Stimulated activated CD8-positive, alpha-beta memory T cell treated with anti-CD3 and anti-CD28 coated beads, Interleukin-7, amount 100 ng/mL, for 4 hours (primary cell): ENCODE data around the gene ITPR1.
"Not testable (repeated sequence)": the region's sequence is repeated elsewhere in the genome, so short reads cannot be mapped to it uniquely, and the experiment has no call there.

Source experiments
- DNase-seq, 2 donors: peaks; one replicate each; pipeline ENCODE4 v3.0.0-alpha.2; 2020; ENCODE audit warnings: low read depth in 2 of 2

Gene ITPR1

DNA sequence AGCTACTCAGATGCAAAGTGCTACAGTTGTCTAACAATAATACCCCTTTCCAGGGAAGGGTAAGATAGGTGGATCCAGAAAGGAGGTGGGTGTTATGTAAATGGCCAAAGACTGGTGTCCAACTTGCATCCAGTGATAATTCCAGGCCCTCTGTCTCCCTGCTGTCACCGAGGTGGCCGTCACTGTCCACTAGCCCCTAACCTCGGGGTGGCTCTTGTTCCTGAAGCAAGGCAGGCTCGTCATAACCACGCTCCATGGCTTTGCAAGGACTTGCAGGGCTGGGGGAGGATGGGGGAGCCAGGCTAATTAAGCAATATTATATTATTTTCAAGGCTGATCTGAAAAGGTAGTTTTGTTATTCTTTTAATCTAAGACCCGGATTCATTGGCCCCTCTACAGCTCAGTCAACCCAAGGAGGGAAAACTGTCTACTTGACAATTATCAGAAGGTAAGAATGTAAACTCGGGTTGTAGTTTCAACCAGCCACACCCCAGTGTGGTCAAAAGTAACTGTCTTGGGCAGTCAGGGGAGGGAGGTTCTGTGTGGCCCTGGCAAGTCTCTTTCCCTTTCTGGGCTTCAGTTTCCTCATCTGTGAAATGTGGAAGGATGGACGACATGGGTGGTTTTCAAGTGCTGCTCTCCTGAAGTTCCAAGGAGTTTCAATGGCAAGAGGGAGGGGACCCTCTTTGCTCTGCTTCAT, 266.0 kb downstream of the ITPR1 start:
- no peak for DNase-seq

DNA sequence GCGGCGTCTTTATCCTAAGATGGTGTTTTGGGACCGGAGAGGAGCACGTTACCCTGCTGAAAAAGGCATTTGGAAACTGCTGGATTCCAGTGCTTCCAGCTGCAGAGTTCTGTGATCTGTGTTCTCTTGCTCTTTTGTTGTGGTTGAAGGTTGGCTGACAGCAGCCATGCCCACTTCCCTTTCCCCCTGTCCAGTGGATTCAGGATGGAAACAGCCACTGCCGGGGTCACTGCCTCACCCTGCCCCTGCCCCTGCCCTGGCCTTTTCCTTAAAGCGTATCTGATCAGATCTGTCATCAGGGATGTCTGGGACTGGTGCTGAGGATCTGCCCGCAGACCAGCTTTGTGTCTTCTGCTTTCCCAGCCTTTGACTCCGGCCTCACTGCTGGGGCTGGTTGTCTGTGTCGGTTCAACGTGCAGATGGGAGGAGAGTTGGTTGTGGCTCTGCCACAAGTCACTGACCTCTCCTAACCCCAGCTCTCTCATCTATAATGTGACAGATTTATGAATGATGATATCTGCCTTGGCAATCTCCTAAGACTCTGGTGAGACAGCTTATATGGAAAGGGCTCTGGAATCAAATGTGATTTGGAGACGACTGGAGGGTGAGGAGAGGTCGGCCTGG, 266.7 kb downstream of the ITPR1 start:
- DNase-seq, result no peak

DNA sequence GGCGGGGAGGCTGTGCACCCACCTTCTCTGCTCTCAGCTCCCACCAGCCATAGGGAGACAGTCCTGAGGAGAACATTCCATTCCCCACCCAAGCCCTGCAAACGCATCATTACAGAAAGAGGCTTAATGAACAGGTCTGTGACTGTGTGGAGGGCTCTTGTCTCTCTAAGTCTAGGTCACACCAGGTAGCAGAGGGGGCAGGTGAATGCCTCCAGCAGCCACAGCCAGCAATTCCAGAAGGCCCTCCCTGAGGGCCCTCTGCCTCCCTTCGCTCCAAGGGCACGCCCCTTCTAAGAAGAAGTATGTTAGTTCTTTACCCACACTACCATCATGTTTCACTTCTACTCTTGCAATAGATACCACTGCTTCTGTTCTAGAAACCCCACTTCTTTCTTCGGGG, 268.6 kb downstream of the ITPR1 start:
- DNase-seq, result no peak

DNA sequence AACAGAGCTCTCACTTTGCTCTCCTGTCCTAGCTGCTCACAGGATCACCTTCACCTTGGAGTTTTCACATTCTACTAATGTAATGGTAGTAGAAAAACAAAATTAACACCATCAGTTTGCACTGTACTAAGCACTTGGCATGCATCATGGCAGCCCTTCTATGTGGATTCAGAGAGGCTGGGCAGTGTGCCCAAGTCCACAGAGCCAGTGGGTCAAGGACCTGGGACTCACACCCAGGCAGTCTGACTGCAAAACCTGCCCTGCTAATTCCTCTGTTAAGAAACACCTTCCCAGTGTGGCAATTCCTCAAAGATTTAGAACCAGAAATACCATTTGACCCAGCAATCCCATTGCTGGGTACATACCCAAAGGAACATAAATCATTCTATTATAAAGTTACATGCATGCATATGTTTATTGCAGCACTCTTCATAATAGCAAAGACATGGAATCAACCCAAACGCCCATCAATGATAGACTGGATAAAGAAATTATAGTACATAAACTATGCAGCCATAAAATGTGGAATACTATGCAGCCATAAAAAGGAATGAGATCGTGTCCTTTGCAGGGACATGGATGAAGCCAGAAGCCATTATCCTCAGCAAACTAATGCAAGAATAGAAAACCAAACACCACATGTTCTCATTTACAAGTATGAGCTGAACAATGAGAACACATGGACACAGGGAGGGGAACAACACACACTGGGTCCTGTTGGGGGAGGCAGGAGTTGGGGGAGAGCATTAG, 269.5 kb downstream of the ITPR1 start:
- DNase-seq, result not testable (repeated sequence)

DNA sequence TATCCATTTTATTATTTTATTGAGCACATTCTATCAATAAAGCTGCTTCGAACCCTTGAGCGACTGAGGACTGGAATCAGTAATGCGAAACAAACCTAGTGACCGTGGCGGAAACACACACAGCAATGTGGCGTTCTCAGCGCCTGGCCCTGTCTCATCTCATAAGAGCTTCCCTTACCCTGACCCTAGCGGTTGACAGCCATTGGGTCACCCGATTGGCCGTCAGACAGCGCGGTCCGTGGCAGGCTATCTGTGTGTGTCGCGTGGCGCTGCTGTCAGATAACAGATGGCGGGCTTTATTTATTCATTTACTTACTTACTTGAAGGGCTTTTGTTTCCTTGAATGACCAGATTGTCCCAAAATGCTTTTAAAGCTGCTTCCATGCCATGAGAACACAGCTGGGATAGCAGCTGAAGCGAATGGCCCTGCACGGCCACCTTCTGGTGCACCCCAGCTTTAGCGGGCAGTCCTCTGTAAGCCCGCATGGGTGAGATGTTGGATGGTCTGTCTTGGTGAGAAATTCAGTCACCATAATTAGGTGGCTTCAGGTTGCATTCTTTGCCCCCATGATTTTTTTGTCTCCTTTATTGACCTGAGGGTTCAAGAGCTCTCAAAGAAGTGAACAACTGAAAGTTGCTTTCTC, 270.6 kb downstream of the ITPR1 start:
- DNase-seq, result no peak

DNA sequence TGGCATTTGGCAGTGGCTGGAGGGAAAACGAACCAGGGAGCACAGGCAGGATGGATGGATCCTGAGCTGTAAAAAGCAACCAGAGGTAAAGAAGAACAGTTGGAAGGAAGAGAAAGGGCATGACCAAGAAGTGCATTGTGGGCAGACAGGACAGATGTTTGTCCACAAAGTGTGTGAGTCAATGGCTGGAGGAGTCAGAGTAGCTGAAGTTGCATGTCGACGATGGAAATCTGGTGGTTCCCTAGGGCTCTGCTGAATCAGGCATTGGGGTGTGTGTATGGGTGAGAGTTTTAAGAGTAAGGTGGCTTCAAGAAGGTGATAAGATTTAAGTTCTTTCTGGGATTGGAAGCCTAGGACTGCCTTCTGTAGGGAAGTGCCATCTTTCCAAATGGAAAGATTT, 272.1 kb downstream of the ITPR1 start:
- DNase-seq, result no peak

DNA sequence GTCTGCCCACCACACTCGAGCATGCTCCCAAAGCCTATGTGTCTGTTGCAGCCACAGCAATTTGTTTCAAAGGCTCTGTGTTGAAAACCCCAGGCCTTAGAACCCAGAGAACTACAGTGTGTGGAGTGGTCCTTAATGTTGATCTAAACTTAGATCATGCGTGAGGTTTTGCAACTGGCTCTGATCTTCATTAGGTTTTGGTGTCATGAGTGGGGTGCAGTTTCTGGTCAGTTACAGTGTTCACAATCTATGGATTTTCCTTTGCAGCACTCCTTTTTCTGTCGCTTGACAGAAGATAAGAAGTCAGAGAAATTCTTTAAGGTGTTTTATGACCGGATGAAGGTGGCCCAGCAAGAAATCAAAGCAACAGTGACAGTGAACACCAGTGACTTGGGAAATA, 273.1 kb downstream of the ITPR1 start:
- DNase-seq, result no peak

DNA sequence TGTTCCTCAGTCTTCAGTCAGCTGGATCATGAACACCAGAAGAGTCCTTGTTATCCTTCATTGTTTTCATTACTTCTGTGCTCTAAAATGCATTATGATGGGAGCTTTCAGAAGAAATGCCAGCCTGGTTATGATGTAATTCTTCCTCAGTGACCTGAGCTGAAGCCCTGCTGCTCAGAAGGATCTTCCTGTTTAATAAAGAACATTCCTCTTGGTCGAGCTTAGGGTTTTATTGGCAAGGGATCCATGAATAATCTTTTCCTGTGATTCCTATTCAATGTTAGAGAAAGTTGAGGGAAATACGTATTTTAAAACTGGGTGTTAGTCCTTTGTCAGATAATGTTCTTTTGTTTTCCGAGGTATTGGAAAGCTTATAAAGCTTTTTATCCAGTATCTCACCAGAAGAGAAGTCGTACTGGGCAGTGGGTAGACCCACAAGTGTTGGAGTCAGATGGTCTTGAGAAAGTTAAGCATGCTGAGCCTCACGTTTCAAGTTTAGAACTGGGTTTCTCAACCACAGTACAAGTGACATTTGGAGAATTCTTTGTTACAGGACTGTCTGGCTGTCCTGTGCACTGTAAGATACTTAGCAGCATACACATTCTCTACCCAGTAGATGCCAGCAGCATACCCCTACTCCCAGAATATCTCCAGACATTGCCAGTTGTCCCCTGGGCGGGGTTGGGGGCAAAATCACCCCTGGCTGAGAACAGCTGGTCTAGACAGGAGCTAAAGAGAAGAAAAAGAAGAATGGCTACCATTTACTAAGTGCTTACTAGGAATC, 273.8 kb downstream of the ITPR1 start:
- no peak for DNase-seq

DNA sequence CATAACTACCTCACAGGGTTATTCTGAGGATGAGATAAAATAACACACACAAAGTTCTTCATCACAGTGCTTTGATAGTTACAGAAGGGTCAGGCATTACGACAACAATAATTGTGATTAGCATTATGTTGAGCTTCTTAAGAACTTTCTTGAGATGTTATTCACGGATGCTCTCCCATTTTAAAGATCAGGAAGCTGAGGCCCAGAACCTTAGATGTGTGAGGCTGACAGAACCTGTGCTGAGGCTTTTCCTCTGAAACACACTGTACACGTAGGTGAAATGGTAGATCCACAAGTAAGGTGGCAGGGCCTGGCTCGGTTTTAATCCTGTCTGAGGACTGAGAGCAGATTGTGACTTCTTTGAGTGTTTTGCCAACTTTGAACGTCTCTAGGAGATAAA, 274.9 kb downstream of the ITPR1 start:
- DNase-seq, result no peak

DNA sequence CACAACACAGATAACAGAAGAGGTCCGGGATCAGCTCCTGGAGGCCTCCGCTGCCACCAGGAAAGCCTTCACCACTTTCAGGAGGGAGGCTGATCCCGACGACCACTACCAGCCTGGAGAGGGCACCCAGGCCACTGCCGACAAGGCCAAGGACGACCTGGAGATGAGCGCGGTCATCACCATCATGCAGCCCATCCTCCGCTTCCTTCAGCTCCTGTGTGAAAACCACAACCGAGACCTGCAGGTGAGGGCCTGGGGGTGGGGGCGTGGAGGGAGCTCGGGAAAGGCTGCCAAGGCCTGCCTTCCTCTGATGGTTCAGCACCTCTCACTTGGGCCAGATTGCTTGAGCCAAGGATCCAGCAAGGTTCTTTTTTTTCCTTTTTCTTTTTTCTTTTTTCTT, 275.4 kb downstream of the ITPR1 start:
- DNase-seq, result no peak

DNA sequence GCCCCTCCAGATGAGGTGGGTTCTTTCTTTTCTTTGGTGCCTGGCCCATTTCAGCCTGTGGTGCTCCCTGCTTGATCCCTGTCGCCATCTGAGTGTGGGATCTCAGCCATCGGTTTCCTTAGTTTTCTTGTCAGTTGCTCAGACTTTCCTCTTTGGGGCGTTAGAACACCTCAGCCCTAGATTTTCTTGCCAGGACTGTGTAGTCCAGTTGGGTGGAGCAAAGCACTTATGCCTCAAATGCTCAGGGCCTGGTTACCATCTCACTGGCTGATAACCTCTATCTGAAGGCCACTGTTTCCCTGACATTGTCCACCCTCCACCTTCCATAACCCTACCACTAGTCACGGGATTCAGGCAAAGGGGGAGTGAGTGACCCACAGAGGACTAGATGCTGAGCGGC, 277.4 kb downstream of the ITPR1 start:
- no peak for DNase-seq

DNA sequence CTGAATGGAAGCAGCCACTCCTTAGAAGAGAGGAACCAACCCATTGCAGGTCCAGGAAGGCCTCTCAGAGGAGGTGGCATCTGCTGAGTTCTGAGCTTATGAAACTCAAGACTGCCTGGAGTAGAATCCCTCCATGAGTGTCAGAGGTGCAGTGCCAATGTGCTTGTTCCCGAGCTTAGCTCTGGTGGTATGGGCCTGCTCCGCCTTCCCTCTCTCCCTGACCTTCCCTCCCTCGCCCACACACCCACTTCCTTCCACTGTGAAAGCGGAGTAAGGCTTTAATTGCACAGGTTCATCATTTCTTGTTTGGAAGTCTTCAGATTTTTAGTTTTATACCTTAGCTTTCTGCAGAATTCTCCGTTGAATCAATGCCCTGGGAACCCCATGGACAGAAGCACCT, 278.1 kb downstream of the ITPR1 start:
- DNase-seq, result no peak

DNA sequence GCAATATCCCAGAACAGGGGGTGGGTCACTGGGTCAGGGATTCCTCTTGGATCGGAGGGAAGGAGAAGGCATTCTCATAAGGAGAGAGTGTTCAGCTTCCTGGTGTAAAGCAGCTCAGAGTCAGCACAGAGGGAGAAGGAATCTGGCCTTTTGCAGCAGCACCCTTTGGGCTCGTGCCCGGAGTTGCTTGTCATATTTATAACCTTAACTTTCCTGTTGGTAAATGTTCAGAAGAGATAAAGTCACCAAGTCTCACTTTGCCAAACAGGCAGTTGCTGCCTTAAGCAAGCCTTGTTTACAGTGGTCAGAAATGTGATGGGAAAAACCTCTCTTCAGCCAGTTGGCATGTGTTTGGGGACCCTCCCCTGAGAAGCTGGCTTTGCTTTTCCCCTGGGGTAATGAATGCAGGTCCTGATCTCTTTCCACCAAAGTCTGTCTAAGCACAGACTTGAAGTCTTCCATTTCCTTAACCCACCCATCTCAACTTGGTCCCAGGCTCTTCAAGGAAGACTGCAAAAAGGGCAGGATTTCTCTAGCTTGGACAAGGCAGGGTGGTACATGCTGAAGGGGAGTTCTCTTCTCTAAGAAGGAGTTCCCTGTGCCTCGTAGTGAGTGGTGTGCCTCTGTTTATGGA, 279.1 kb downstream of the ITPR1 start:
- DNase-seq, result no peak

DNA sequence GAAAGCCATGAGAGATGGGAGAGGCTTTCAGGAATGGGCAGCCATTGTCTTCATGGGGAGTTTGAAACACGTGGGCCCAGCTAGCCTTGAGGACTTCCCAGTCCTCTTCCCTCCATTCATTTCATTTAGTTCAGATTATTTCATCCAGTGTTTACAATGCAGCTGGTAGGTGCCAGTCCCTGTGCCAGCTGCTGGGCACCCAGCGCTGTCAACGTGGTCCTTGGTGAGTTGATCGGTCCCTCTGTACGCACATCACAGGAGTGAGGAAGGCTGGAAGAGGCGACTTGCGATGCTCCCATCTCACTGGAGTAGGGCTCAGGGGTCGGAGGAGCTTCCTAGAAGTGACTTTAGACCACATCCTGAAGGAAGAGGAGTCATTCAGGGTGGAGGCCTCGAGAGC, 279.7 kb downstream of the ITPR1 start:
- no peak for DNase-seq

DNA sequence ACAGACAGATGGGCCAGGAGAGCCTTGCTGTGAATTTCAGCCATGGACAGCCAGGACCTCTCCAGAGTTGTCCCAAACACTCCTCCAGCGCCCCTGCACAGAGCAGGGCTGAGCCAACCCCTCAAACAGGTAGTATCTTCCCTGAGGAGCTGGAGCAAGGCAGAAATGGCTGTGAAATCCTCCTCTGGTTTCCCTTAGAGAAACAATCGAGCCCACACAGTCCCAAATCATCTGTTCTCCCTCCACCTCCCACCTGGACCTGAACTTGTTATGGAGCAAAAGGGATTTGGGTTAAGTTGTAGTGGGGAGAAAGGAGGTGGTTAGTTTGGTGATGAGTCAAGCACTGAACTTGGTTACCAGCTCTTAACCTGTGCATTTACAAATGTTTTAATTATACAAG, 280.4 kb downstream of the ITPR1 start:
- DNase-seq, result no peak

DNA sequence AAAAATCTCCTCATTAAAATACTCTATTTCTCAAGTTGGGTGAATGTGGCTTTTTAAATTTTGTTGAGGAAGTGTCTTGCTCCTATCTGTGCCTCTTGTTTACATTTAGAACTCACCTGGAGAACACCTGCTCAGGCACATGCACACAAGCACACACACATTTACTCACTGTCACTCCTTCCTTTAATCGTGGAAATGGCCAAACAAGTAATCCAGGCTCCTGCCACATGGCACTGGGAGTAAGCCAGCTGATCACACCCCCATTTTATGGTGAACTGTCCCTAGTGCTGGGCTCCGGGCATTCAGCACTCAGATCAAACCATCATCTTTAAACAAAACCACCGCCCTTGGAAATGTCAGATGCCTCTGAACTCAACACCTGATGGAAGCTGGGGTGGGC, 281.4 kb downstream of the ITPR1 start:
- DNase-seq, result no peak

DNA sequence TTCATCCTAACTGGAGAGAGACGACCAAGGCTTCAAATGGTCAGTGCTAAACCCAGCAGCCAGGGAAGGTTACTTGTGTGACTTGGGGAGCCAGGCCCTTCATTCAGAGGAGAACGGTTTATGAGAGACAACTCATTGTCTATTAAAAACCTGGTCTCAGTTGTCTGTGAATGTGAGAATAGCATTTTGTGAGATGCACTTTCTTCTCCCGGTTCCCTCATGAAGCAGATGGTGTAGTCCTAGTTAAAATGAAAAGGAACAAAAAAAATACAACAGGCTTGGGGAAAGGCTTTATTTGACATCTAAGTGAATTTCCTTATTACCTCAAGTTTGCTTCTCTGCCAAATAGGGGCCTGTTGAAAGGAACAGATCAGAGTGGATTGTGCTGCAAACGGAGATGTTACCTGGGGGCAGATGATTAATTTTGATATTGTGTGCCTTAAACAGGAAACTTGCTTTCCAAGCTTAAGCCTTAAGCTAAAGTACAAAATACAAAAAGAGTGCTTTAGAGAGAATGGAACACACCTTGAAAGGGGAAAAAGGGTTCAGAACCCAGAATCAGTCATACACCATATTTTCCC, 283.3 kb downstream of the ITPR1 start:
- no peak for DNase-seq

DNA sequence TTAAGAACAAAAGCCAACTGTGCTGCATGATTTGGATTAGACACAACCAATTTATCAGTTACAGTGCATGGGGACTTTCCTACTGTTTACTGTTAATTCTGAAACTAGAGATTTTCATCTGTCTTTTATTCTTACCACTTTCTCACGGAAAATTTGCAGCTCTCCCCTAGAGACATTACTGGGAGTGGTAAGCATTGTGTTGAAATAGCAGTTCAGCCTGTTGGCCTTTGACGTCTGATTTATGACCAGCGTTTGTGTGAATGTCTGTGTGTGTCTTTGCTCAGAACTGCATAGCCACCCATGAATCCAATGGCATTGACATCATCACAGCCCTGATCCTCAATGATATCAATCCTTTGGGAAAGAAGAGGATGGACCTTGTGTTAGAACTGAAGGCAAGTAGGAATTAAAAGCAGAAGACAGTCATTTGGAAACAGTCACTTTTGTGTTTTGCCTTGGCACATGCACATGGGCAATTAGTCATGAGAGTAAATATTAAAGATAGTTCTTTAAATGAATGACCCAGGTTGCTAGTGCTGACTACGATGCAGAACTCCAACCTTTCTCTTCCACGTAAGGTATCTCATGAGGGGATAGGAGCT, 283.9 kb downstream of the ITPR1 start:
- DNase-seq, result no peak

DNA sequence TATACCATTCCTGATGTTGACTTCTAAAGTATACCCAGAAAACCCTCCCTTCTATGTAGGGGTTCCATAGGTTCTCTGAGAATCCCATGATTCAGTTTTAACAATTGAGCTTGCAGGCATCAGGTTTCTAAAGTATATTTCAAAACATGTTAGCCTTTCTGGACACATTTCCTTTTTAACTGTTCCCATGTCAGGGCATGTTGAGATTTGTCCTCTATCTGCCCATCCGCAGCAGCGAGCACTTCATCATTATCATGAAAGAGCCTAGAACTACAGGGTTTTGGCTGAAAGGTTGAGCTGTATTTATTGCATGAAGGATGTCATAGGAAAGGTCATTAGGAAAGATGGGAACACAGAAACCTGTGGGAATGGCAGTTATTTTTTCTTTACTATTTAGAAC, 285.0 kb downstream of the ITPR1 start:
- no peak for DNase-seq

DNA sequence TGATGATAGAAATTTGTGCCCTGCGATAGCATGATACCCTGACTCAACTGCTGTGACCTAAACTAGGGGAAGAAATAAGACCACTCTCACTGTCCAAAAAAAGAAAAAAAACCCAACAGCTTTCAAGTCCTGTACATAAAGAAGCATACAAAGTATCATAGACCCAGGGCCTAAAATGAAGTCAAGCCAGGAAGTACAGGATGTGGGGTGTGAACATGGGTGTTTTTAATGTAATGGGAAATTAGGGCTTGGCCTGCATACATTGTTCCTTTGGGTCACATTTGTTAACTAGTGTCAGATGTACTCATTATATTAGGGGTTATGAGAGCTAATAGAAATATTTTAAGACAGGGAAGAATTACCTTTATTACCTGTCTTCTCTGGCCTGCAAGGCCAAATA, 285.6 kb downstream of the ITPR1 start:
- no peak for DNase-seq

DNA sequence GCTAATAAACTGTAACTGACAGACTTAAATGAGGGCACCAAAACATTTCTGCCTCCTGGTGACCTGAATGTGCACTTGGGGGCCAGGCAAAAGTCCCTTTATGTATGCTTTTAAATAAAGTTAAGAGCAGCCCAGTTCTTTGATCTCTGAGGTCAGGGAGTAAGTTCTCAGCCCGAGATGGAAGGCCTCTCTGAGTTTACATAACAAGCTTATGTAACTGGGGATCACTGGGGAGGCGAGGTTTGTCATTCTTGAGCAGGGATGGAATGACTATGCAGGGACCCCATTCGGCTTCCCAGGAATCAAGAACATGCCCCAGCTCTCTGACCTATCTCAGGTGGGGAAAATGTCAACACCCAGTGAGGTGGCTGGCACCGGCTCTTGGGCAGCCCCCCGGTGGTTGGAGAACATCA, 287.4 kb downstream of the ITPR1 start:
- no peak for DNase-seq
